Cardiac muscle cell (in vitro differentiated cells and primary cell): ENCODE measurements around the gene GPC5. TPM values are rescaled to one million over a fixed set of nuclear protein-coding genes. Genes with fewer than 3 reads are reported as not detected.

Experiments used
- DNase-seq, 2 donors: peaks; one replicate each; pipeline versions ENCODE4 v3.0.0 to v3.0.0-alpha.2; 2010 to 2017; ENCODE audit warnings: low read depth in 1 of 2, low spot score in 1 of 2
- H3K27ac ChIP-seq: fragments of 200-600 bp; sonication (generic); 2 replicates; pipeline ENCODE4 v1.5.1; 2016
- H3K27me3 ChIP-seq: fragments of 200-600 bp; sonication (generic); 2 replicates; pipeline ENCODE4 v1.6.0; 2016; ENCODE audit warnings: control low read depth
- H3K36me3 ChIP-seq: fragments of 200-600 bp; sonication (generic); 2 replicates; pipeline ENCODE4 v1.5.1; 2016; ENCODE audit warnings: control low read depth
- H3K4me1 ChIP-seq: fragments of 200-600 bp; sonication (generic); 2 replicates; pipeline ENCODE4 v1.8.1; 2017; ENCODE audit warnings: low read depth, mild to moderate bottlenecking, mixed run types
- H3K4me3 ChIP-seq: fragments of 200-600 bp; sonication (generic); 2 replicates; pipeline ENCODE4 v1.5.1; 2016; ENCODE audit warnings: mild to moderate bottlenecking
- H3K9me3 ChIP-seq: fragments of 200-600 bp; sonication (generic); 2 replicates; pipeline ENCODE4 v1.5.1; 2017; ENCODE audit warnings: low read depth, mild to moderate bottlenecking, control low read depth
- polyA plus RNA-seq: library from polyadenylated mRNA; unstranded; fragments of >200 nt; fragmentation: Nextera tagmentation; extraction: Ambion mirVana; gene quantifications from 2 replicates; pipeline ENCODE4 v1.2.1, GENCODE V29; 2016
- total RNA-seq: library from RNA; depleted of rRNA; stranded (reverse); fragments of >200 nt; gene quantifications from 2 replicates; pipeline ENCODE4 v1.2.3, GENCODE V29; 2016
- TF ChIP-seq, protein P1 (sequence below): IDR thresholded peaks from 2 replicates; pipeline ENCODE4 v1.5.1; 2012; ENCODE audit warnings: low read depth, mild to moderate bottlenecking, low read length

Gene GPC5
- total and polyA plus RNA-seq, 2 experiments from 2014 or later: 0.97 to 3.3 TPM

DNA sequence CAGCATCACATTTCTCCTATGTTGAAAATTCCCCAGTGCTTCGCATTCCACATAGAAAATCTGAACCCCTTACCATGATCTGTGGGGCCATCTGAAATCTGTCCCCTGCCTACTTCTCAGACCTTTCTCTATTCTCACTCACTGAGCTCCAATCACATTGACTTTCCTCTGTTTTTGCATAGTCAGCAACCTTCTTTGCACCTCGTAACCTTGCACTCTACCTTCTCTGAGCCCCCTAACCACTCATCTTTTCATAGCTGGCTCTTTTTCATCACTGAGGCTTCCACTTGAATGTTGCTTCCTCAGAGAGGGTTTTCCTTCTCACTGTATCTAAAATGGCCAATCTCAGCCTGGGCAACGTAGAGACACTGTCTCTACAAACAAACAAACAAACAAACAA lies 286.3 kb downstream of the GPC5 start:
- H3K36me3 ChIP-seq: no peaks in the 10 kb centered on the region
- no peak overlapping the region for H3K4me3 ChIP-seq
- no peak overlapping the region for H3K27ac ChIP-seq
- TF ChIP-seq, protein P1, sequence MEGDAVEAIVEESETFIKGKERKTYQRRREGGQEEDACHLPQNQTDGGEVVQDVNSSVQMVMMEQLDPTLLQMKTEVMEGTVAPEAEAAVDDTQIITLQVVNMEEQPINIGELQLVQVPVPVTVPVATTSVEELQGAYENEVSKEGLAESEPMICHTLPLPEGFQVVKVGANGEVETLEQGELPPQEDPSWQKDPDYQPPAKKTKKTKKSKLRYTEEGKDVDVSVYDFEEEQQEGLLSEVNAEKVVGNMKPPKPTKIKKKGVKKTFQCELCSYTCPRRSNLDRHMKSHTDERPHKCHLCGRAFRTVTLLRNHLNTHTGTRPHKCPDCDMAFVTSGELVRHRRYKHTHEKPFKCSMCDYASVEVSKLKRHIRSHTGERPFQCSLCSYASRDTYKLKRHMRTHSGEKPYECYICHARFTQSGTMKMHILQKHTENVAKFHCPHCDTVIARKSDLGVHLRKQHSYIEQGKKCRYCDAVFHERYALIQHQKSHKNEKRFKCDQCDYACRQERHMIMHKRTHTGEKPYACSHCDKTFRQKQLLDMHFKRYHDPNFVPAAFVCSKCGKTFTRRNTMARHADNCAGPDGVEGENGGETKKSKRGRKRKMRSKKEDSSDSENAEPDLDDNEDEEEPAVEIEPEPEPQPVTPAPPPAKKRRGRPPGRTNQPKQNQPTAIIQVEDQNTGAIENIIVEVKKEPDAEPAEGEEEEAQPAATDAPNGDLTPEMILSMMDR: no peak
- H3K9me3 ChIP-seq: no peaks in the 10 kb centered on the region
- no peak for DNase-seq
- H3K4me1 ChIP-seq: no peaks in the 10 kb centered on the region
- no peaks in the 10 kb centered on the region for H3K27me3 ChIP-seq

DNA sequence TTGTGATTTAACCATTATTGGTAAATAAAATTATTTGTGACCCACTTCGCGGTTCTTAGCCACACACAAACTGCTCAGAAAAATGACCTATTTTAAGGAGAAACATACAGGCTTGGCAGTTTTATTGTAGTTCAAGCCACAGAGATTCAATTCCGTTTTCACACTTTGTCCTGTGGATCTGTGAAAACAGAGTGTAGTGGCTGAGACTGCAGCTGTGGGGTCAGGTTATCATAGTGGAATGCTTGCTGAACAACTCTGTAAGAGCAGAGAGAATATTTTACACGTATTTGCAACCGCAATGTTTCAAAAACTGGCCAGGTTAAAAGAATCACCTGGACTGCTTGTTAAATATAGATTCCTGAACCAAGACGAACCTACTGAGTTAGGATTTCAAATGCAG lies 292.5 kb downstream of the GPC5 start:
- TF ChIP-seq, protein P1: no peak

DNA sequence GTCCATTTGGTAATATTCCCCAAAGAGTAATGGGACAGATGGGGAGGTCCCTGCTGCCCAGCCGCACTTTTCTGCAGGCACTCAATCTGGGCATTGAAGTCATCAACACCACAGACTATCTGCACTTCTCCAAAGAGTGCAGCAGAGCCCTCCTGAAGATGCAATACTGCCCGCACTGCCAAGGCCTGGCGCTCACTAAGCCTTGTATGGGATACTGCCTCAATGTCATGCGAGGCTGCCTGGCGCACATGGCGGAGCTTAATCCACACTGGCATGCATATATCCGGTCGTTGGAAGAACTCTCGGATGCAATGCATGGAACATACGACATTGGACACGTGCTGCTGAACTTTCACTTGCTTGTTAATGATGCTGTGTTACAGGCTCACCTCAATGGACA lies 295.0 kb downstream of the GPC5 start:
- no peak for DNase-seq
- H3K4me3 ChIP-seq: no peak overlapping the region
- TF ChIP-seq, protein P1: no peak

More for the DNA sequence above, 292.5 kb downstream of the GPC5 start:
- DNase-seq: no peak
- Histone ChIP-seq H3K4me1 (no peaks in the 10 kb centered on the region), H3K36me3 (no peaks in the 10 kb centered on the region), H3K27me3 (no peaks in the 10 kb centered on the region), H3K27ac (no peak overlapping the region), H3K9me3 (no peaks in the 10 kb centered on the region), H3K4me3 (no peak overlapping the region)

DNA sequence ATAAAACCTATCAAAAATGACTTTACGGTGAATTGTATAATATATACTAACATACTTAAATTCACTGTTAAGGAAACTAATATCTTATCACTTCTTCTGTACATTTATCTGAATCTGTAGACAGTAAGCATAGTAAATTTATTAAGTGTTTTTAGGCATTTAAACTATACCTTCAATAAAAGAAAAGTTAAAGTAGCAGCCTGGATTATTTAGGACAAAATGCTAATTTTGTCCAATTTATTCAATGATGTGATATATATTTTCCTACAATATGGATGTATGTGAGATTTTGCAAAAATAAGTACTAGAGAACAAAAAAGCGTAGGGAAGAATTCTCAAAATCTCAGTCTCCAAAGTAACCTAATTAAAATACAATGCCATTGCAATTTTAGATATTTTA lies 299.9 kb downstream of the GPC5 start:
- no peaks in the 10 kb centered on the region for H3K27me3 ChIP-seq
- no peaks in the 10 kb centered on the region for H3K9me3 ChIP-seq
- H3K36me3 ChIP-seq: no peaks in the 10 kb centered on the region
- TF ChIP-seq, protein P1: no peak
- H3K4me1 ChIP-seq: no peaks in the 10 kb centered on the region
- no peak overlapping the region for H3K4me3 ChIP-seq
- no peak overlapping the region for H3K27ac ChIP-seq
- no peak for DNase-seq

More for the DNA sequence above, 295.0 kb downstream of the GPC5 start:
- Histone ChIP-seq H3K27ac (no peak overlapping the region), H3K27me3 (no peaks in the 10 kb centered on the region), H3K9me3 (no peaks in the 10 kb centered on the region), H3K4me1 (no peaks in the 10 kb centered on the region), H3K36me3 (no peaks in the 10 kb centered on the region)

GRCh38 chr13:91698767-91699166 lies 300.3 kb downstream of the GPC5 start:
- no peaks in the 10 kb centered on the region for H3K27me3 ChIP-seq
- no peaks in the 10 kb centered on the region for H3K9me3 ChIP-seq
- H3K27ac ChIP-seq: no peak overlapping the region
- DNase-seq: no peak
- no peaks in the 10 kb centered on the region for H3K4me1 ChIP-seq
- H3K4me3 ChIP-seq: no peak overlapping the region
- TF ChIP-seq, protein P1: no peak
- no peaks in the 10 kb centered on the region for H3K36me3 ChIP-seq

DNA sequence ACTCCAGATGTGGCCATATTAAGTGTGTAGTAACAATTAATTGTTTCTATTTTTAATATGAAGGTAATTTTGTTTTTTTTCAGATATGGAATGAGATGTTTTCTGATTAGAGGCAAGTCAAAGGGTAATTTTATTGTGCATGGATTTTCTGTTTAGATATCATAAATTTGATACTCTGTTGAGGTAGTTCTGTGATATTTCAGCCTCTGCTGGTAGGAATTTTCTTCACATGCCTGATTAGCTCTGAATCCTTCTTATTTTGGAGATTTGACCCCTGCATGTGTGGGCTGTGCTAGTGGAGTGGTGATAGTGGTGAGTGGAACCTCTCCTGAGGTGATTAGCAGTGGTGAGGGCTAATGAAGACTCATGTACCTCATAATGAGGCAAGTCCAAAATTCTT lies 301.4 kb downstream of the GPC5 start:
- Histone ChIP-seq H3K4me1 (no peaks in the 10 kb centered on the region), H3K27ac (no peak overlapping the region), H3K36me3 (no peaks in the 10 kb centered on the region), H3K4me3 (no peak overlapping the region), H3K27me3 (no peaks in the 10 kb centered on the region), H3K9me3 (no peaks in the 10 kb centered on the region)
- TF ChIP-seq, protein P1: no peak
- DNase-seq: no peak
